ENCODE results near the gene RAP1GAP2.
"Not testable (repeated sequence)": the region's sequence is repeated elsewhere in the genome, so short reads cannot be mapped to it uniquely, and the experiment has no call there.

The RAP1GAP2 gene

GRCh38 chr17:3073850-3074249 lies 277.6 kb downstream of the RAP1GAP2 start:
- DNase-seq: not testable (repeated sequence)
